DMS 273 (cell line): ENCODE data around the gene SLA2.
"Not testable (repeated sequence)": the region's sequence is repeated elsewhere in the genome, so short reads cannot be mapped to it uniquely, and the experiment has no call there.

Source experiments
- DNase-seq: peaks from one replicate; lab custom pipeline; 2025; ENCODE audit not compliant: unreplicated experiment; lab: John Stamatoyannopoulos, UW

SLA2 gene, protein sequence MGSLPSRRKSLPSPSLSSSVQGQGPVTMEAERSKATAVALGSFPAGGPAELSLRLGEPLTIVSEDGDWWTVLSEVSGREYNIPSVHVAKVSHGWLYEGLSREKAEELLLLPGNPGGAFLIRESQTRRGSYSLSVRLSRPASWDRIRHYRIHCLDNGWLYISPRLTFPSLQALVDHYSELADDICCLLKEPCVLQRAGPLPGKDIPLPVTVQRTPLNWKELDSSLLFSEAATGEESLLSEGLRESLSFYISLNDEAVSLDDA

GRCh38 chr20:36645998-36646397 is at the start of gene SLA2:
TSS of gene SLA2 (minus strand) at chr20:36646196. CDS start at chr20:36641335, 4,861 bp downstream.
- no peak for DNase-seq

DNA sequence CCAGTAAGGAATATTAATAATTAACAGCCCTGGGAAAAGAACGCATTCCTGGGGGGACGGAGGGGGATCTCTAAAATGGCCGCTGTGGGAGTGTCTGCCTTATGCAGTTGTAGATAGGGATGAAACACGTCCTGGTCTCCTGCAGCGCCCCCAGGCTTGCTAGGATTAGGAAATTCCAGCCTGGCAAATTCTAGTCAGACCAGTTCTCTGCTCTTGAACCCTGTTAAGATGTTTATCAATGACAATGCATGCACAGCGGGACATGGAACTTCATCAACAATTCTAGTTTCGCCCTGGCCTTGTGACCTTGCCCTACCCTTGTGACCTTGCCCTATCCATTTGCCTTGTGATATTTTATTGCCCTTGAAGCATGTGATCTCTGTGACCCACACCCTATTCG is 49.5 kb upstream of the SLA2 start:
- DNase-seq = not testable (repeated sequence)

DNA sequence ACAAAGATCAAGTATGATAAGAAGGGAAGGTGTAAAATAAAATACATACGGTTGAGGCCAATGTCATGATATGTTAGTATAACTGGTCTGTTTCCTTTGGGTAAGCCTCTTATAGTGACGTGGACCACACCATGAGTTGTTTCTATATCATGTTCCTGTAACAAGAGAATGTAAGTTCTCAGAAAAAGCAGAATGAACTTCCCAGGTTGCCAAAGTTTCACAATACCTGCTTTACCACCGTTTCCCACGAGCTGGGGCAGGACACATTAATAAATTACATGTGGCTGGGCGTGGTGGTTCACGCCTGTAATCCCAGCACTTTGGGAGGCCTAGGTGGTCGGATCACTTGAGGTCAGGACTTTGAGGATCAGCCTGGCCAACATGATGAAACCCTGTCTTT is 42.6 kb upstream of the SLA2 start:
- no peak for DNase-seq

DNA sequence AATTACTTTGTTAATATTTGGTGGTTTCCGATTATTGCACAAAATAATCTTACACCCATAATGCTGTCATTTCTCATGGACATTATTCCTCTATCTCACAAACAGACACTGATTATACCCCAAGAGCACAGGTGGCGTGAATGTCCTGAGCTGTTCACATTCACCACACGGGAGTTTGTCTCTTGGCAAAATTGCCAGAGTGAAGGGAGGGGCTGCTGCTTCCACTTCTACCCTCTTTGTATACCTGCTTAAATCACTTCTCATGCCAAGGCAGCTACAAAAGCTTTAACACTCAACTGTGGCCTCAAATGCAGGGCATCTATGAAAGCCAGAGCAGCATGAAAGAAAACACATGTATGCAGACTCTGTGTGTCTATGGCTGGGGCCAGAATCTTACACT is 41.9 kb upstream of the SLA2 start:
- DNase-seq = no peak

DNA sequence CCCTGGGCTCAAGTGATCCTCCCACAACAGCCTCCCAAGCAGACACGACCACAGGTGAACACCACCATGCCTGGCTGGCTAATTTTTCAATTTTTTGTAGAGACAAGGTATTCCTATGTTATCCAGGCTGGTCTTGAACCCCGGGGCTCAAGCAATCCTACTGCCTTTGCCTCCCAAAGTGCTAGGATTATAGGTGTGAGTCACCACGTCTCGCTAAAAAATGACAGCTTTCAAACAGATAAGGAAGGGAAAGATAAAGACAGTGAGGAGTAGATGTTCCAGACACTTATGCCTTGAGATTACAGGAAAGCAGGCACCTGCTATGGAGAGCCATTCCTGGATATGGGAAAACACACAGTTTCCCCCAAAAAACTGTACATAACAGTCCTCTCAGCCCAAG is 40.9 kb upstream of the SLA2 start:
- no peak for DNase-seq

DNA sequence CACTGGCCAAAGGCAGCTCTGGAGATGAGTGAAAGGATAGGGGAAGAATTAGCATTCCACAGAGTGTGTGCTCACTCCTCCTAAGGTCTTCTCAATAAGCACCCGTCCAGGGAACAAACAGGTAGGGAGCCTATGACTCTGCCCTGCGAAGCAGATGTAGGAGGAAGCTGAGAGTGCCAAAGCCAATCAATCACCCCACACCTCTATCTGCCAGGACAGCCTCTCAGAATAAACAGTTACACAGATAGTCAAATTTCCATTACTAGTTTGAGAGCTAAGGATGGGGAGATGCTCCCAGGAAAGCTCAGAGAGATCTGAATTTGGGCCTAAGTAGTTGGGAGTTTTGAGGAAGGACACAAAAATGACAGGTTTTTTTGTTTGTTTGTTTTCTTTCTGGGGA is 40.5 kb upstream of the SLA2 start:
- DNase-seq = no peak

- DNase-seq = no peak
These were observed 38.8 kb upstream of the SLA2 start for GRCh38 chr20:36684747-36685146.

- no peak for DNase-seq
These were observed 36.3 kb upstream of the SLA2 start for GRCh38 chr20:36682311-36682710.

GRCh38 chr20:36677422-36677771 is 31.4 kb upstream of the SLA2 start:
- no peak for DNase-seq

- no peak for DNase-seq
These were observed 30.9 kb upstream of the SLA2 start for GRCh38 chr20:36676701-36677421.

DNA sequence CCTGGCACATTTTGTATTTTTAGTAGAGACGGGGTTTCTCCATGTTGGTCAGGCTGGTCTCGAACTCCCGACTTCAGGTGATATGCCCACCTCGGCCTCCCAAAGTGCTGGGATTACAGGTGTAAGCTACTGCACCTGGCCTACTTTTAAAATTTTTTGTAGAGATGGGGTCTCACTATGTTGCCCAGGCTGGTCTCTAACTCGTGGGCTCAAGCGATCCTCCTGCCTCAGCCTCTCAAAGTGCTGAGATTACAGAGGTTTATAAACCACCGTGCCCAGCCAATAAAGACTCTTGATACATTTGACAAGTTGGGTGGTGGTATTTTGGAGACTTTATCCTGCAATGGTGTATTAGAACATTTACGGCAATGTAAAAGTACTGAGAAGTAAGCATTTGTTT is 29.5 kb upstream of the SLA2 start:
- not testable (repeated sequence) for DNase-seq

GRCh38 chr20:36672991-36673390 is 27.0 kb upstream of the SLA2 start:
- DNase-seq = no peak

DNA sequence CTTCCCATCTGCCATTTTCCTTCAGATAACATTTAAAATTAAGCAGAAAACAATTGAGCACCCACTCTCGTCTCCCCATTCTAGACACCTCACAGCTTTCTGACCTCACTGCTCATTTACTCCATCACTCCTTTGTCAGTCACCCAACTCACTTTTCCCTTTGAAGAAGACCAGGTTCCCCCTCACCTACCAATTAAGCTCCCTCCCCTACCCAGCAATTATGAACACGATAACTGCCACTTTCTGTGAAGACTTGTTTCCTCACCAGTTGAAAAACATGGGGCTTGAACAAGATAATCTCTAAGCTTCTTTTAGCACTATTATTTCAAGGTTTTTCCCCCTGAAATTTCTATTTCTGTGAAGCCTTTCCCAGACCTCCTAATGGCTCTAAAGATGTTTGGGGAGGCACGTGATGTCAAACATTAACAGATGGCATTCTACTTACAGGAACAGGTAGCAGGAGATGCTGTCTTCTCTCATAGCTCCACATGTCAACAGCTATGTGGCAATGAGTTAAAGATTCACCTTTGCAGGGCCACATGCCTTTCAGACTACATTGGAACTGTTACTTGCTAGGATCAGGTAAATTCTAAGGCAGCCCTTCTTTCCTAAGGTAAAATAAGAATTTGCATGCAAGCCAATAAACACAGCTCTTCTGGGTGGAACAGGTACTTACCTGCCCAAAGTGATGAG is 24.8 kb upstream of the SLA2 start:
- no peak for DNase-seq

DNA sequence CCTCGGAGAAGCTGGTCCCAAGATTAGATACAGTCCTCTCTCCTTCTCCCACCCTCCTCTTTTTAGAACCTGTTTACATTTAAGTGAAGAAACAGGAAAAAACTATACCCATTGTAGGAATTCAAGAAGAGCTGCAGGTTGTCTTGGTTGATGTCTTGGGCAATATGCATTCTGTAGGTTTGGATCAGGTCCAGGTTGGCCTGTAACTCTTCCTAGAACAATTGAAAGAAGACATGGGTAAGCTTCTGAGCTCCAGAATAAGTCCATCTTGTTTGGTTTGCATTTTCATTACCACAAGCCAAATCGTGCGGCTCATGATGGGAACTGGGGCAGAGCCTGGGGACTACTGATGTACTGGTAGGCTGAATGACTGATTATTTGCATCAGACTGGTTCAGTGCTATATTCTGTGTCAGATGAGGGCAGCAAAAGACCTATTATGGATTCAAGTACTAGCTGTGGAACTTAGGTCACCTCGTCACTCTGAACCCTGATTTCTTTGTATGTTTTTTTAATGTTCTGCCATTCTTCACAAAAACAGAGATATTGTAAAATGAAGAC is 20.3 kb upstream of the SLA2 start:
- peak; percentile 42 for DNase-seq

- DNase-seq = no peak
These were observed 17.0 kb upstream of the SLA2 start for GRCh38 chr20:36663031-36663430.

DNA sequence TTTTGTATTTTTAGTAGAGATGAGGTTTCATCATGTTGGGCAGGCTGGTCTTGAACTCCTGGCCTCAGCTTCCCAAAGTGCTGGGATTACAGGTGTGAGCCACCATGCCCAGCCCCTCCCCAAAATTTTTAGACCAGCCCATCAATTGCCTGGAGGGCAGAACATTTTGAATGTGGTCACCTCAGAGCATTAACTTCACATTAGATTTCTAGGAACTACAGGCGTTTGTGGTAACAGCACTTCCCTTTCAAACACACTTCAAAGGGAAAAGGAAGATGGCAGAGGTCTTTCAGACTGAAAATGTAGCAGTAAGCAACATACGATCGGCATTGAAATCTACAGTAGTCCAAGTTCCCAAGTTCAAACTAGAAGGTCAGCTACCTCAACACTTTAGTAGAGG is 12.3 kb upstream of the SLA2 start:
- no peak for DNase-seq

GRCh38 chr20:36656733-36657132 is 10.7 kb upstream of the SLA2 start:
- DNase-seq = no peak

GRCh38 chr20:36655004-36655403 is 9.0 kb upstream of the SLA2 start:
- no peak for DNase-seq

DNA sequence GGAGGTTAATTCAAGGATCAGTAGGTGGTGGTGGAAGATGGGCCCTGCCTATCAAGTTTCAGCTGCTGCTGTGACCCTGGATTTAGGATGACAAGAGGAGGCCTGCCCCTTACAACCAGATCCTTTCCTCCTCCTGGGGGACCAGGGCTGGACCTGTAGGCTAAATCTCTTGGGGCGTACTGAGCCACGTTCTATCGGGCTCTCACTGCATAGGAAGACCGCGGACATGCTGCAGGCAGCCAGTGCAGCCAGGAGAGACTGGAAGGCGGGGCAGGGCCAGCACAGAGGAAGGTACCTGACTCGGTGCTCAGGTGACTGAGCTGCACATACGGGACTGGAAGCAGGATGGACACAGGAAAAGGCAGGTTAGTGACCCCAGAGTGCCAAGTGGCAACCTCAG is 8.5 kb upstream of the SLA2 start:
- DNase-seq = no peak

- no peak for DNase-seq
These were observed 7.5 kb upstream of the SLA2 start for GRCh38 chr20:36653456-36653855.

DNA sequence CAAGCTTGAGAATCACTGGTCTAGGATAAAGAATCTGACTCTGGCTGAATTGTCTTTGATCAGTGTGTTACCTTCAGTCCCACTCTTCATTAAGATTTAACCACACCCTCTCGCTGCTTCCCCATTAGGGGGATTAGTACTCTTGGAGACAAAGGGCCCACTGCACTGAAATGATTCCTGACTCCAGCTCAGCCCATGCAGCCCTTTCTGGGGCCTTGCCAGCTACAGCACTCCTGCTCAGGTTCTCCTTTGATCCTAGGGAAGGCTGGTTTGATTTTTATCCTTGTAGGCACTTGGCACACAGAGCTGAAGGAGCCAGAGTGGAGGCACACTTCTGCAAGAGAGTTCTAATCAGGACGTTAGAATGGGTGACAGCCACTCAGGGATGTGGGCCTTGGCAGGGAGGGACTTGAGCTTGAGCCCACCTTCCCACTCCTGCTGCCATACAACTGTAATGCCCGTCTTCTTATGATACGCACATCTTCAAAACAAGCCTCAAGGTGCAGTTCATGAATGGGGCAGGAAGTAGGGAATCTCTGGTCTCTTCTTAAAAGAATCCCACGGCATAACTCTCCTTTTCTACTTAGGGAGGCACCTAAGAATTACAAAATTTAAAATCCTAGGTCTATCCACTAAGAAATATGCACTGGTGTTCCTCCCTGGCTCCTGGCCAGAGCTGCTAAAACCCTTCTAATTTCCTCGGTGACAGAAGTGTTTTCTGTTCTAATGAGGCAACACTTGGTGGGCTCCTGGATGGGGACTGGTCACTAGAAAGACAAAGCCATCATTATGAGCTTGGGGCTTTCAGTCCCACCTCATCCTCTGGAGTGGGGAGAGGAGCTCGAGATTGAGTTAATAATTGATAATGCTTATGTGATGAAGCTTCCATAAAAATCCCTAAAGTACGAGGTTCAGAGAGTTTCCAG is 1.5 kb upstream of the SLA2 start:
- no peak for DNase-seq
